Dermis microvascular lymphatic vessel endothelial cell (primary cell): ENCODE results near the gene MXD1. TPM values are rescaled to one million over a fixed set of nuclear protein-coding genes. Genes with fewer than 3 reads are reported as not detected.

Source experiments
- DNase-seq, 2 donors: peaks; one replicate each; pipeline versions ENCODE4 v3.0.0 to v3.0.0-alpha.2; 2010; ENCODE audit warnings: low read depth in 2 of 2
- total RNA-seq: library from RNA; depleted of rRNA; stranded (reverse); fragments of >200 nt; gene quantifications from 2 replicates; pipeline ENCODE4 v1.2.1, GENCODE V29; 2014

Gene MXD1
- total RNA-seq, 1 donor from 2014 or later: 2.6 TPM

- no peak for DNase-seq
Observed at GRCh38 chr2:69977186-69977585, 62.3 kb downstream of the MXD1 start.

- no peak for DNase-seq
Observed at GRCh38 chr2:69977906-69978482, 63.1 kb downstream of the MXD1 start.

GRCh38 chr2:69979902-69980807 lies 65.2 kb downstream of the MXD1 start:
- peak in 1 of 2 donors; percentile 63 for DNase-seq

- no peak for DNase-seq
Observed at GRCh38 chr2:69983392-69983966, 68.6 kb downstream of the MXD1 start.

- DNase-seq: no peak
Observed at GRCh38 chr2:69985216-69985615, 70.3 kb downstream of the MXD1 start.

- no peak for DNase-seq
Observed at GRCh38 chr2:69985688-69986087, 70.8 kb downstream of the MXD1 start.

GRCh38 chr2:69986691-69987090 lies 71.8 kb downstream of the MXD1 start:
- no peak for DNase-seq

- DNase-seq: no peak
Observed at GRCh38 chr2:69988086-69988635, 73.3 kb downstream of the MXD1 start.

- no peak for DNase-seq
Observed at GRCh38 chr2:69989009-69989408, 74.1 kb downstream of the MXD1 start.

- DNase-seq: no peak
Observed at GRCh38 chr2:69989441-69990105, 74.7 kb downstream of the MXD1 start.

Other genes with a start within 250 kb of the MXD1 start
- gene ANXA4, start 173.0 kb upstream of the MXD1 start, total RNA-seq: 40.6 and 51.5 TPM in 2 replicates
- gene GMCL1, start 85.4 kb upstream of the MXD1 start, total RNA-seq: 6.5 and 7.2 TPM in 2 replicates
- gene SNRNP27, start 21.2 kb upstream of the MXD1 start, total RNA-seq: 16.8 and 17.4 TPM in 2 replicates
- under 0.01 and 0.25 TPM in 2 replicates for gene ASPRV1, start 46.5 kb downstream of the MXD1 start, total RNA-seq
- 35.3 and 71.7 TPM in 2 replicates for gene PCBP1, start 172.4 kb downstream of the MXD1 start, total RNA-seq